Tibial nerve (tissue), 4 donors: ENCODE data around the gene CXCL11. TPM values are rescaled to one million over a fixed set of nuclear protein-coding genes. Genes with fewer than 3 reads are reported as not detected.

Experiments used
- DNase-seq, 2 donors: peaks; one replicate each; pipeline ENCODE4 v3.0.0-alpha.2; 2019; ENCODE audit warnings: low spot score in 2 of 2
- H3K27ac ChIP-seq, 4 donors: fragments of 200-600 bp; sonication (generic) in 3 of 4; one replicate each; pipeline ENCODE4 v1.5.1; 2017 to 2019; ENCODE audit warnings: mild to moderate bottlenecking in 1 of 4
- H3K27me3 ChIP-seq, 2 donors: fragments of 200-600 bp; sonication (generic) in 1 of 2; one replicate each; pipeline versions ENCODE4 v1.5.1 to v1.6.0; 2017 to 2019
- H3K36me3 ChIP-seq, 3 donors: fragments of 200-600 bp; sonication (generic); one replicate each; pipeline ENCODE4 v1.5.1; 2018 to 2019
- H3K4me1 ChIP-seq, 4 donors: fragments of 200-600 bp; sonication (generic) in 3 of 4; one replicate each; pipeline ENCODE4 v1.5.1; 2017 to 2019
- H3K4me3 ChIP-seq, 4 donors: fragments of 200-600 bp; sonication (generic) in 3 of 4; one replicate each; pipeline ENCODE4 v1.5.1; 2017 to 2019; ENCODE audit warnings: mild to moderate bottlenecking in 1 of 4, moderate library complexity in 1 of 4
- H3K9me3 ChIP-seq, 4 donors: fragments of 200-600 bp; sonication (generic) in 3 of 4; one replicate each; pipeline ENCODE4 v1.5.1; 2017 to 2019
- EP300 ChIP-seq, 2 donors: sonication (generic); formaldehyde crosslinking; IDR thresholded peaks; one replicate each; pipeline ENCODE4 v1.6.1; 2017; ENCODE audit warnings: antibody characterized with exemption in 2 of 2, mild to moderate bottlenecking in 1 of 2
- POLR2A ChIP-seq, 2 donors: fragments of 450-650 bp; IDR thresholded peaks; one replicate each; pipeline ENCODE4 v1.6.1; 2017; ENCODE audit warnings: antibody characterized with exemption in 2 of 2, mild to moderate bottlenecking in 2 of 2, moderate library complexity in 2 of 2
- WGBS, 2 donors: methylation state at CpG; one replicate each; pipeline ENCODE4 v1.1.5; 2018; 5-methylcytosine and 5-hydroxymethylcytosine counted together
- total RNA-seq, 4 donors: library from RNA; depleted of rRNA; stranded (reverse); fragments of >200 nt; gene quantifications; one replicate each; pipeline ENCODE4 v1.1.0, GENCODE V29; 2016
- TF ChIP-seq, protein P1 (sequence below), 5 experiments: fragments of 200-600 bp in 3 of 5; fragments of 450-650 bp in 2 of 5; sonication (generic) in 3 of 5; IDR thresholded peaks; one replicate each; pipeline ENCODE4 v1.5.1; 2016 to 2019; ENCODE audit warnings: antibody characterized with exemption in 5 of 5, mild to moderate bottlenecking in 3 of 5, moderate library complexity in 2 of 5

The CXCL11 gene
- not detected for total RNA-seq

DNA sequence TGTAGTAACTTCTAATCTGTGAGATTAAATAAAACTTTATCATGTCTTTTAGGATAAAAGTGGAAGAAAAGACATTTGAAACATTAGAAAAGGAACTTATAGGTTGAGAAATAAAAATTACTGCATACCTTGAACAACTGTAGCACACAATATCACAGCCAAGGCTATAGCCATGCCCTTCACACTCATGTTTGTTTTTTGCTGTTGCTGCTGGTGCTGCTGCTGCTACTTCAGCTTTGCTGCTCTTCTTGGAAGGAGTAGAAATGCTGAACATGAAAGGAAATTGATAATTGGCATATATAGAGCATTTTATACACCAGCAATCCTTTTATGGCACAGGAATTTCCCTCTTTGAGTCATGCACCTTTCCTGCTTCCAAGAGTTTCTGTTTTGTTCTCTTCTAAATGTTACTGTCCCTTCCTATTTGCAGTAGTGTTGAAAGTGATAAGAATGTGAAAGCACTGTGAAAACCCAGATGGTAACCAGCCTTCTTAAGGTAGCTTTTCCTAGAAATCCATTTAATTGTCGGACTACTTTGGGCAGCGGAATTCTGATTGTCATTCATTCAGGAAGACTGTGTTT lies at the start of gene CXCL11:
Gene CXCL11 (minus strand): TSS at position 272 of the 582 bp plus-strand sequence. CDS start 83 bp downstream, at position 189.
- Histone ChIP-seq H3K36me3 (no peaks in the 10 kb centered on the region), H3K27ac (no peak within 1 kb of the TSS), H3K9me3 (no peaks in the 10 kb centered on the region), H3K4me1 (peaks cover 0 to 5% (median 0%) of the 10 kb centered on the region in 4 donors), H3K27me3 (no peaks in the 10 kb centered on the region), H3K4me3 (no peak within 1 kb of the TSS)
- TF ChIP-seq, protein P1, sequence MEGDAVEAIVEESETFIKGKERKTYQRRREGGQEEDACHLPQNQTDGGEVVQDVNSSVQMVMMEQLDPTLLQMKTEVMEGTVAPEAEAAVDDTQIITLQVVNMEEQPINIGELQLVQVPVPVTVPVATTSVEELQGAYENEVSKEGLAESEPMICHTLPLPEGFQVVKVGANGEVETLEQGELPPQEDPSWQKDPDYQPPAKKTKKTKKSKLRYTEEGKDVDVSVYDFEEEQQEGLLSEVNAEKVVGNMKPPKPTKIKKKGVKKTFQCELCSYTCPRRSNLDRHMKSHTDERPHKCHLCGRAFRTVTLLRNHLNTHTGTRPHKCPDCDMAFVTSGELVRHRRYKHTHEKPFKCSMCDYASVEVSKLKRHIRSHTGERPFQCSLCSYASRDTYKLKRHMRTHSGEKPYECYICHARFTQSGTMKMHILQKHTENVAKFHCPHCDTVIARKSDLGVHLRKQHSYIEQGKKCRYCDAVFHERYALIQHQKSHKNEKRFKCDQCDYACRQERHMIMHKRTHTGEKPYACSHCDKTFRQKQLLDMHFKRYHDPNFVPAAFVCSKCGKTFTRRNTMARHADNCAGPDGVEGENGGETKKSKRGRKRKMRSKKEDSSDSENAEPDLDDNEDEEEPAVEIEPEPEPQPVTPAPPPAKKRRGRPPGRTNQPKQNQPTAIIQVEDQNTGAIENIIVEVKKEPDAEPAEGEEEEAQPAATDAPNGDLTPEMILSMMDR (IDR thresholded peaks at IDR 0.05): no peak
- no peak for TF ChIP-seq POLR2A (IDR thresholded peaks at IDR 0.05)
- no peak for TF ChIP-seq EP300 (IDR thresholded peaks at IDR 0.05)
- 76 to 83% methylated on average over 2 of the region's 2 CpGs for WGBS, 2 donors
- DNase-seq: no peak

DNA sequence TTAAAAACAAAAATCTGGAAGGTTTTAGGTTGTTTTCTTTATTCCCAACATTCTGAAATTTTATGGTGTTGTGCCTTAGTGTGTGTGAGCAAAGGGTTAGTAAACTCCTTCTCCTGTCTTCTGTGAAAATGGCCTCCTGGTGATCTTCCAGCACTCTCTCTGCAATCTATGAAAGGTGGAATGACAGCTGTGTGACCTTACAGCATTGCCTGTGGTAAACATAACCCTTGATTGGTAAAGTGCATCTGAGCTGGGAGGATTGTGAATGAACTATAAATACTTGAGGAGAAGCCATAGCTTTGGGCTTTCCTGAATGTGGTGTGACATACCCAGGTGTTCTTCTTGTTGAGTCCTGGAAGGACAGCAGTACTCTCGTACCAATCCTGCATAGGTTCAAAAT lies 48.7 kb upstream of the CXCL11 start:
- H3K4me3 ChIP-seq: no peak overlapping the region
- TF ChIP-seq, protein P1 (IDR thresholded peaks at IDR 0.05): no peak
- TF ChIP-seq POLR2A (IDR thresholded peaks at IDR 0.05): no peak
- TF ChIP-seq EP300 (IDR thresholded peaks at IDR 0.05): no peak
- H3K36me3 ChIP-seq: no peaks in the 10 kb centered on the region
- 82 to 94% methylated on average over 1 of the region's 1 CpG for WGBS, 2 donors
- DNase-seq: no peak
- H3K4me1 ChIP-seq: peaks cover 0 to 16% (median 0%) of the 10 kb centered on the region in 4 donors
- H3K27ac ChIP-seq: no peak overlapping the region
- no peaks in the 10 kb centered on the region for H3K27me3 ChIP-seq
- H3K9me3 ChIP-seq: no peaks in the 10 kb centered on the region

DNA sequence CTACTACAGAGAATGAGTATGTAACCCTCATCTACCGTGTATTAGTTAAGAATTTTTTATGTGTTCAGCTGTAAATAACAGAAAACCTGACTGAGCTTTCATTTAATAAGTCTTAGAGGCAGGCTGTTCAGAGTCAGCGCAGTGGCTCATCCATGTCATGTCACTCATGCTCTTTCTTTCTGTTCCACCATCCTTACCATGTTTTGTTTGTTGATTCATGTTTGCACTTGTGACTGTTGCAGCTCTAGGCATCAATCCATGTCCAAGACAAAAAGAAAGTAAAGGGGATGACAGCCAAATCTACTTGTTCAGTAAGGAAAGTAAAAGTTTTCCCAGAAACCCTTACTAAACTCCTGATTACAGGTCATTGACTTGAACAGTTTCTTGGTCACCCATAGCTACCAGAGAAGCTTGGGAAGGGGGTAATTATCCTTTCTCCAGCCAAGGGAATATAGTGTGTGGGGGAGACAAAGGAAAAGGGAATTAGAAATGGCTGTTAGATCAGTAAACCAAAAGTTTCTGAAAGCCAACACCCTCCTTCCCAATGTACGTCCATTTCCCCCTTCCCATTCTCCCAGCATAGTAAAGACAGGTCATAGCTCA lies 47.6 kb upstream of the CXCL11 start:
- Histone ChIP-seq H3K4me3 (no peak overlapping the region), H3K27ac (no peak overlapping the region), H3K36me3 (no peaks in the 10 kb centered on the region), H3K27me3 (no peaks in the 10 kb centered on the region), H3K4me1 (peaks cover 0 to 16% (median 0%) of the 10 kb centered on the region in 4 donors), H3K9me3 (no peaks in the 10 kb centered on the region)
- TF ChIP-seq, protein P1 (IDR thresholded peaks at IDR 0.05): no peak
- no peak for TF ChIP-seq POLR2A (IDR thresholded peaks at IDR 0.05)
- no peak for TF ChIP-seq EP300 (IDR thresholded peaks at IDR 0.05)
- DNase-seq: no peak
- 84 to 91% methylated on average over 3 of the region's 3 CpGs for WGBS, 2 donors

DNA sequence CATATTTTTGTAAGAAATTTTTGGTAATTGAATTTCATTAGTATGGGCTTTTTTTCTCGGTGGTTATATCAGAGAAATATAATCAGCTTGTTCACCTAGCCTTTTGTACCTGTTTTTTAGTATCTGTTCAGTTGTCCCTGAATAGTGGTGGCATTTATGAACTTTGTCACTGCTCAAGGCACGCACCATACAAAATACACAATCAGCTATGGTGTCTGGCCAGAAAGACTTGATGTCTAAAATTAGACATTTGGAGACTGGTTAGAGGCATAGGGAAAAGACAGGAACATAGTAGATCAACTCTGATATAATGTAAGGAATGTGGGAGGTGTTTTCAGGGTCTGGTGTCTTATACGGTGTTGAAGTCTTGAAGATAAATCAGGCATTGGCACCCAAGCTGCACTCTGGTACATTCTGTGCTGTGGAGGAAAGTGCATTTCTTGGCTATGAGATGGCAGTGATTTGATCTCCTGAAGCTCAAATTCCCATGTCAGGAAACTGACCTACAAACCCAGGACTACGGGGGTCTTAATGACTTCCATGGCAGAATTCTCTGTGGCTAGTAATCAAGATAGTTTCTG lies 42.3 kb upstream of the CXCL11 start:
- TF ChIP-seq EP300 (IDR thresholded peaks at IDR 0.05): no peak
- TF ChIP-seq, protein P1 (IDR thresholded peaks at IDR 0.05): no peak
- TF ChIP-seq POLR2A (IDR thresholded peaks at IDR 0.05): no peak
- Histone ChIP-seq H3K4me3 (no peak overlapping the region), H3K4me1 (peaks cover 0 to 6% (median 2%) of the 10 kb centered on the region in 4 donors), H3K27me3 (no peaks in the 10 kb centered on the region), H3K27ac (no peak overlapping the region), H3K9me3 (no peaks in the 10 kb centered on the region), H3K36me3 (no peaks in the 10 kb centered on the region)
- DNase-seq: no peak
- WGBS, 2 donors: 59 to 64% methylated on average over 4 of the region's 4 CpGs

DNA sequence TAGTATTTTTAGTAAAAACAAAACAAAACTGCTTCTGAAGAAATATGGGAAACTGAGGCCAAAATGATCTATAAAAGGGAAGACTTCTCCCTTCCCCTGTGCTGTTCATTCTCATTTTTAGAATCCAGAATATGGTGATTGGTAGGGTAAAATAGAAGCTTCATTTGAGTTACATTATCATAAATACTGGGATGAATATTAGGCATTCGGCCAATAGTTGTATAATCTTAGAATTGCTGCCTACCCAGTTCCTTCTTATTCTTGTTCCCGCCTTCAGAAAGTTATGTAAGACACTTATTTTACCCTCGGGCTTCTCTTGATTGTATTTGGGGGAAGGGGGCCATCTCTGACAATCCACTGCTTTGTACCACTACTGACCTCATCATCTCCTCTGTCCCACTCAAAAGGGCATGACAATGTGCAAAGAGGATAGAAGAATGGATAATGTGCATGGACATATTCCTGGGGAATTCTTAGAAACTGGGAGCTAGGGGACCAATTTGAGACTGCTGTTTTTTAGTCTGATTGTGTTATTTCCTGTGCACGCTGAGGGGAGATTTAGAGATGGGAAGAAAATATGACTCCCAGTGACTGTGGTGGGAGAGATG lies 39.2 kb upstream of the CXCL11 start:
- Histone ChIP-seq H3K4me1 (peaks cover 0 to 6% (median 2%) of the 10 kb centered on the region in 4 donors), H3K27me3 (no peaks in the 10 kb centered on the region), H3K27ac (peak overlapping the region in 3 of 4 donors; percentile 2 to 69 (median 37)), H3K9me3 (no peaks in the 10 kb centered on the region), H3K36me3 (no peaks in the 10 kb centered on the region), H3K4me3 (no peak overlapping the region)
- no peak for DNase-seq
- 31 to 32% methylated on average over 4 of the region's 4 CpGs for WGBS, 2 donors
- TF ChIP-seq EP300 (IDR thresholded peaks at IDR 0.05) (no peak), POLR2A (IDR thresholded peaks at IDR 0.05) (no peak)
- TF ChIP-seq, protein P1 (IDR thresholded peaks at IDR 0.05): no peak
